CD4-positive, alpha-beta T cell treated with Interleukin-4 for 4 hours (primary cell): Measurements from ENCODE around the gene WDR46.
"Not testable (repeated sequence)": the region's sequence is repeated elsewhere in the genome, so short reads cannot be mapped to it uniquely, and the experiment has no call there.

ENCODE experiments used
- DNase-seq: peaks from one replicate; pipeline ENCODE4 v3.0.0-alpha.2; 2020

Gene WDR46

GRCh38 chr6:33285214-33285613 lies 3.8 kb downstream of the WDR46 start:
- not testable (repeated sequence) for DNase-seq

DNA sequence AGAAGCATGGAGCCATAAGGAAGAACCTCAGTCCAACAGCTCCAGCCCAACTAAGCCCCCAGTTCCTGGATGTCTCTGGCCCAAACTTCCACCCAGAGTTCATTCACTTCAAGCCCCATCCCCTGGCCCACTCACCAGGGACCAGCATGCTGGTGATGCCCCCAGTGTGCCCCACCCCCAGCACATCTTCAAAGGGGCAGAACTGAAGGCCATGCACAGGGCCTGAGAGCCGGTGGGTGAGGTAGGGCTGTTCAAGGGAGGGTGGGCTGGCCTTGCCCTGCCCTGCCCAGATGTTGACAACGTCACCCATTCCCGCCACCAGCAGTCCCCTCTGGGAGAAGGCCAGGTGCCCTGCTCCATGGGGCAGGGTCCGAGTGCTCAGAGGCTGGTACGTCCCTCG lies 8.5 kb downstream of the WDR46 start:
- no peak for DNase-seq

- DNase-seq, result no peak
Observed at GRCh38 chr6:33279971-33280511, 9.0 kb downstream of the WDR46 start.

GRCh38 chr6:33279257-33279695 lies 9.8 kb downstream of the WDR46 start:
- no peak for DNase-seq

DNA sequence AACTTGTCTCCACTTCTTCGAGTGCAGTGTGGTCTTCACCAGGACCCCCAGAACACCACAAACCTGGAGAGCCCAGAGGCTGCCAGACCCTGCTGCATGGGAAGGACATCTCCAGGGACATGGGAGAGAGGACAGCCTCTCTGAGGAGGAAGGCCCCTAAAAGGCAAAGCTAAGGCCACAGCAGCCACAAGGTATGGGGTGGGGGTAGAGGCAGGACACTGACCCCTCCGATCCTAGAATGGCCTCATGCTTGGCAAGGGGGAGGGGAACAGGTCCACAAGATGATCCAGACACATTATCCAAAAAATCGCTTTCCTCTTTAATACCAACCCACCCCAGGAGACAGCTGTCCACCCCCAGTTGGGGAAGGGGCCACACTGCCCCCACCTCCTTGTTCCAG lies 10.2 kb downstream of the WDR46 start:
- DNase-seq, result no peak

- no peak for DNase-seq
Observed at GRCh38 chr6:33278392-33278741, 10.7 kb downstream of the WDR46 start.

- peak; percentile 30 for DNase-seq
Observed at GRCh38 chr6:33277663-33278391, 11.2 kb downstream of the WDR46 start.

DNA sequence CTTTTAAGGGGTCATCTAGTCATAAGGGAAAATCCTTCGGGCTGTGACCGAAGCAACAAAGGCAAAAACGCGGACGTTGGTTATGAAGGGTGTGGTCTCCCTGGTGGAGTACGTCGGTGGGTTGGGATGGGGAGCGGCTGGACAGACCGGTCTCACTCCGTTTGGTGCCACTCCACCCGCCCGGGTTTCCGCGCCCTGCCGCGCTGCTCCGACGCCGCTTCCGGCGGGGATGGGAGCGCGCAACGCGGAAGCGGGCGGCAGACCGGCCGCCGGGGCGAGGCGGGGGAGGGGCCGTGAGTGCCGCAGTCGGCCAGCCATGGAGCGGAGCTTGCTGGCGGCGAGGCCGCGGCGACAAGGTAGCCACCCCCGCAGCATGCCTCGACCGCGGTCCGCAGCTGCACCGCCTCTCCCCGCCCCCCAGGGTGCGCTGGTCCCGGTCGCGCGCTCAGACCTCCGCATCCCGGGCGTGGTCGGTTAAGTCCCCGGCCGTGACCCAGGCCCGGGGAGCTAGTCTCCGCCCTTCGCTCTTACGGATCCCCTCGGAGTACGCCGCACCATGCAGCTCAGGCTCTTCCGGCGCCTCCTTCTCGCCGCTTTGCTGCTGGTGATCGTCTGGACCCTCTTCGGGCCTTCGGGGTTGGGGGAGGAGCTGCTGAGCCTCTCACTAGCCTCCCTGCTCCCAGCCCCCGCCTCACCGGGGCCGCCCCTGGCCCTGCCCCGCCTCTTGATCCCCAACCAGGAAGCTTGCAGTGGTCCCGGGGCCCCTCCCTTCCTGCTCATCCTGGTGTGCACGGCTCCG lies 12.0 kb downstream of the WDR46 start, which contains the start of gene B3GALT4:
TSS of gene B3GALT4 (plus strand) at position 260 of the 799 bp plus-strand sequence. CDS start at position 557, 297 bp downstream.
- peak; percentile 75 for DNase-seq

GRCh38 chr6:33276581-33276863 lies 12.5 kb downstream of the WDR46 start:
- DNase-seq, result no peak

DNA sequence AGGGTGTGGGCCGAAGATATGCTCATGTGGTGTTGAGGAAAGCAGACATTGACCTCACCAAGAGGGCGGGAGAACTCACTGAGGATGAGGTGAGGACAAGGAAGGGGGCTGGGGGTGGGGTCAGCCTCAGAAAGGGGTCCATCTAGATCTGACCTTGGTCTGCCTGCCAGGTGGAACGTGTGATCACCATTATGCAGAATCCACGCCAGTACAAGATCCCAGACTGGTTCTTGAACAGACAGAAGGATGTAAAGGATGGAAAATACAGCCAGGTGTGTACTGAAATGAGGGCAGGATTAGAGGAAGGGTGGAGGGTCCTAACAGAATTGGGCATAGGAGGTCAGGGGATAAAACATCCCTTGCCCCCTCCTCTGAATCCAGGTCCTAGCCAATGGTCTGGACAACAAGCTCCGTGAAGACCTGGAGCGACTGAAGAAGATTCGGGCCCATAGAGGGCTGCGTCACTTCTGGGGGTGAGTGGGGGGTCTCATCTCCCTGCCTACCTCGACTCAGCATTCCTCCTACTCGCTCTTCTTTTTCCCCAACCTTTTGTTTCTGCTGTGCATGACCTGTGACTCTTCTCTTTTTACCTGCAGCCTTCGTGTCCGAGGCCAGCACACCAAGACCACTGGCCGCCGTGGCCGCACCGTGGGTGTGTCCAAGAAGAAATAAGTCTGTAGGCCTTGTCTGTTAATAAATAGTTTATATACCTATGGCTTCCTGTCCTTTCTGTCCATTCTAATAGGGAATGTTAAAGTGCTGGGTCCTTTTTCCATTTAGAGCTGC lies 13.1 kb downstream of the WDR46 start:
- not testable (repeated sequence) for DNase-seq

DNA sequence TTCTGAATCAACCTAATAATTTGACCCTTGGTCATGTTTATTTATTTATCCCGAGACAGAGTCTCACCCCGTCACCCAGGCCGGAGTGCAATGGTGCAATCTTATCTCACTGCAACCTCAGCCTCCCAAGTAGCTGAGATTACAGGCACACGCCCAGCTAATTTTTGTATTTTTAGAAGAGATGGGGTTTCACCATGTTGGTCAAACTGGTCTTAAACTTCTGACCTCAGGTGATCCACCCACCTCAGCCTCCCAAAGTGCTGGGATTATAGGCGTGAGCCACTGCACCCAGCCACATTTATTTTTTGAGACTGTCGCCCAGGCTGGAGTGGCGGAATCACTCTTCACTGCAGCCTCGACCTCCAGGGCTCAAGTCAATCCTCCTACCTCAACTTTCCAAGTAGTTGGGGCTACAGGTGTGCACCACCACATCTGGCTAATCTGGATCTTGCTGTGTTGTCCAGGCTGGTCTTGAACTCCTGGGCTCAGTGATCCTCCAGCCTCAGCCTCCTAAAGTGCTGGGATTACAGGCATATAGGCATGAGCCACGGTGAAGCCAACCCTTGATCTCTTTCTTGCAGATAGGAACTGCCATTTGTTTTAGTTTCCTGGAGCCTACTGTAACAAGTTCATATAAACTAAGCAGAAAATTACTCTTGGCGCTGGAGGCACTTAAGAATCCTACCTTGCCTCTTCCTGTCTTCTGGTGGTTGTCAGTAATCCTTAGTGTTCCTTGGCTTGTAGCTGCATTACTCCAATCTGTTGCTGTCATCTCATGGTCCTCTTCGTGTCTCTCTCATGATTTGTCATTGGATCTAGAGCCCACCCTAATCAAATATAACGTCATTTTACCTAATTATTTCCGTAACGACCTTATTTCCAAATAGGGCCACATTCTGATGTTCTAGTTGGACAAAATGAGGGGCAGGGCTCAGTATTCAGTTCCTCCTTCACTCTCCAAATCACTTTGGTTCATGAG lies 14.8 kb downstream of the WDR46 start:
- no peak for DNase-seq

- DNase-seq, result no peak
Observed at GRCh38 chr6:33273129-33273923, 15.7 kb downstream of the WDR46 start.

- DNase-seq, result no peak
Observed at GRCh38 chr6:33272275-33273128, 16.5 kb downstream of the WDR46 start.

DNA sequence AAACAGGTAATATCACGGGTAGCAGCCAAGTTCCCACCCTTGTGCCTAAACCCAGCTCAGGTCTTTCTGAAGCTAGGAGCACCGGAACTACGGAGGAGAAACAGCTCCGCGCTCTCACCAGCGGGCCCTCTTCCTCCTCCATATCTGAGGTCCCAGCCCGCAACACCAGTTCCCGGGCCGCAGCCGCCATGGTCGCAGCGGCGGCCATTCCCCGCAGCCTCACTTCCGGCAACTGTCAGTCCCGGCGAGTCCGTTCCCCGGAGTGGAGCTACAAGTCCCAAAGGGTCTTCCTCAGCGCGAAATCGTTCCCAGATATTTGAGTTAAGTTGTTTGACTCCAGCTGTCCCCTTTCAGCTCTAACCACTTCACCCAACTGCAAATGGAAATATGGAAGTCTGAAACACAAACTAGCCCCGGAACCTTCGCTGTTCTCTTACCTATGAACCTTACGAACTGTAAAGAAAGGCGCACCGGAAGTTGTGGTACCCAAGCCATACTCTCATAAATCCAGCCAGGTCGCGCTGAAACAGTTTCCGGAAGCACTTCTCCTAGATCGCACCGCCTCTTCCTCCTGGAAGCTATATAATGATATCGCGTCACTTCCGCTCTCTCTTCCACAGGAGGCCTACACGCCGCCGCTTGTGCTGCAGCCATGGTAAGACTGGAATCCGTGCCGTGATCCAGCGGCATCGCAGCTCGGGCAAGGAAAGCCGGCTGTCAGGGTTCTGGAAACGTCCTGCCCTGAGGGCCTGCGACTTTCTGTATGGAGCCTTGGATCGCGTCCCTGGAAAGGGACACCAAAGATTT lies 17.4 kb downstream of the WDR46 start, which contains the start of the genes RPS18 and VPS52:
TSS of gene RPS18 (plus strand) at position 608 of the 807 bp plus-strand sequence. CDS start at position 653, 45 bp downstream.
TSS of gene VPS52 (minus strand) at position 409 of the 807 bp plus-strand sequence. CDS start at position 208, 201 bp downstream.
- DNase-seq, result peak; percentile 98

- no peak for DNase-seq
Observed at GRCh38 chr6:33271117-33271467, 17.9 kb downstream of the WDR46 start.

GRCh38 chr6:33264015-33264414 lies 25.0 kb downstream of the WDR46 start:
- no peak for DNase-seq

DNA sequence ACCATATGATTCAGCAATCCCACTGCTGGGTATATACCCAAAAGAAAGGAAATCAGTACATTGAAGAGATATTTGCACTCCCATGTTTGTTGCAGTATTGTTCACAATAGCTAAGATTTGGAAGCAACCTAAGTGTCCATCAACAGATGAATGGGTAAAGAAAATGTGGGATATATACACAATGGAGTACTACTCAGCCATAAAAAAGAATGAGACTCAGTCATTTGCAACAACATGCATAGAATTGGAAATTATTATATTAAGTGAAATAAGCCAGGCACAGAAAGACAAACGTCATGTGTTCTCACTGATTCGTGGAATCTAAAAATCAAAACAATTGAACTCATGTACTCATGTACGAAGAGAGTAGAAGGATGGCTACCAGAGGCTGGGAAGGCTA lies 26.5 kb downstream of the WDR46 start:
- not testable (repeated sequence) for DNase-seq

DNA sequence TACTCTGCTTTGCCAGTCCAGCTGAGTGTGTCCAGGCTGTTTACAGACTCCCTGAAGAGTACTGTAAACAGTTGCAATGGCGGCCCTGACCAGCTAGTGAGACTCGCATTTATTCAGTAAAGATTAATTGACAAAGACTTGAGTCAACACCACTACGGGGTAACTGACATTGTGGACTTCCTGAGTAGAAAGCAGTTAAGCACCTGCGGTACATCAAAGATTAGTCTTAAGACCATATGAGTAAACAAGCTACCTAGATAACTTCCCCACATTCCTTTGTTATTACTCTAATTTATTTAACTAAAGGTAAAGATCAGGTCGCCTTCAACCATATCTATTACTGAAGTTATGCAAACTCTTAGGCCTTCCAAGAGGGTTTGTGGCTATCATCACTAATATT lies 30.0 kb downstream of the WDR46 start:
- DNase-seq, result no peak

- DNase-seq, result no peak
Observed at GRCh38 chr6:33254591-33254990, 34.4 kb downstream of the WDR46 start.
